ENCODE measurements around the gene STK39. TPM values are rescaled to one million over a fixed set of nuclear protein-coding genes. Genes with fewer than 3 reads are reported as not detected.

Gene STK39
- total RNA-seq, 1 experiment from 2014 or later = 22.1 TPM

DNA sequence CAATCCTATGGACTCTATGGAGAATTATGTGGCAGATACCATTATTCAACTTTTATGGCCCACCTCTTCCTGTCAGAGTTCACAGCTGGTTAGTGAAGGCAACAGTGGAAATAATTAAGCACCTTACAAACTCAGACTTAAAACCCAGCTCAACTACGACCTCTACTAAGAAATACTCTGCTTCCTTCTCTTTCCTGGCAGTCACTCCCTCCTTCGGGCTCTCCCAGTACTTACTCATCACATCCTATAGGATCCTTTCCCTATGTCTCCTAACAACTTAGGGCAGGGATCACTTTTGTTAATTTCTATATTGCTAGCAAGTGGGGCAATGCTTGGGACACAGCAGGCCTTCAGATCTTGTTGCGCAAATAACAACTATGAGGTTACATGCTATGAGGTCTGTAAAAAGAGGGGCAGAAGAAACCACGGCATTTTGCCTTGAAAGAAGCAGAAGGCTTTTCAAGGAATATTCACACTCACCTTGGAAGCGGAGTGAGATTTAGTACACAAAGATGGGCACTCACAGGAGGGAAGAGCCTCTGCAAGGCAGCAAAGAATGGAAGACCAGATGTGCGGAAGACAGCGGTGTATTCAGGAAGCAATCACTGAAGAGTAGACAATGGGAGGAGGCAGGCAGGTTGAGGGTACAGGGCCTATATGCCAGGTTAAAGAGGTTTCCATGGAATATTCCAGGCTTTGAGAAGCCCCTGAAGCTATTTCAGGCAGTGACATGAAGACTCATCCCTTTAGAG, 2.1 kb downstream of the STK39 start:
- H3K9ac ChIP-seq (ENCODE audit: extremely low read depth, insufficient read length, low read length) = no peak overlapping the region
- no peak overlapping the region for H2BK15ac ChIP-seq (ENCODE audit: low read depth, low read length)
- no peak overlapping the region for H2BK12ac ChIP-seq (ENCODE audit: insufficient read length, low read depth, low read length)
- TF ChIP-seq, protein P1, sequence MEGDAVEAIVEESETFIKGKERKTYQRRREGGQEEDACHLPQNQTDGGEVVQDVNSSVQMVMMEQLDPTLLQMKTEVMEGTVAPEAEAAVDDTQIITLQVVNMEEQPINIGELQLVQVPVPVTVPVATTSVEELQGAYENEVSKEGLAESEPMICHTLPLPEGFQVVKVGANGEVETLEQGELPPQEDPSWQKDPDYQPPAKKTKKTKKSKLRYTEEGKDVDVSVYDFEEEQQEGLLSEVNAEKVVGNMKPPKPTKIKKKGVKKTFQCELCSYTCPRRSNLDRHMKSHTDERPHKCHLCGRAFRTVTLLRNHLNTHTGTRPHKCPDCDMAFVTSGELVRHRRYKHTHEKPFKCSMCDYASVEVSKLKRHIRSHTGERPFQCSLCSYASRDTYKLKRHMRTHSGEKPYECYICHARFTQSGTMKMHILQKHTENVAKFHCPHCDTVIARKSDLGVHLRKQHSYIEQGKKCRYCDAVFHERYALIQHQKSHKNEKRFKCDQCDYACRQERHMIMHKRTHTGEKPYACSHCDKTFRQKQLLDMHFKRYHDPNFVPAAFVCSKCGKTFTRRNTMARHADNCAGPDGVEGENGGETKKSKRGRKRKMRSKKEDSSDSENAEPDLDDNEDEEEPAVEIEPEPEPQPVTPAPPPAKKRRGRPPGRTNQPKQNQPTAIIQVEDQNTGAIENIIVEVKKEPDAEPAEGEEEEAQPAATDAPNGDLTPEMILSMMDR (conservative IDR thresholded peaks at IDR 0.05) = no peak
- H3K23me2 ChIP-seq (ENCODE audit: insufficient read length, low read depth, low read length, poor library complexity, severe bottlenecking) = peaks cover 4% of the 10 kb centered on the region
- DNase-seq = no peak
- H3K79me1 ChIP-seq (ENCODE audit: insufficient read depth, low read depth, low read length, poor library complexity, severe bottlenecking) = no peaks in the 10 kb centered on the region
- no peak overlapping the region for H3K4ac ChIP-seq (ENCODE audit: low read depth, low read length)
- peak overlapping the region; percentile 21 to 39; a peak in 4 of 5 replicates for H3K4me3 Mint-ChIP-seq
- H3K27me3 ChIP-seq (ENCODE audit: insufficient read depth, low read length) = no peaks in the 10 kb centered on the region
- no peaks in the 10 kb centered on the region for H3K79me2 ChIP-seq (ENCODE audit: insufficient read depth, low read length)
- no peak overlapping the region for H2AK5ac ChIP-seq (ENCODE audit: insufficient read length, low read length)
- H3K9me3 Mint-ChIP-seq = no peaks in the 10 kb centered on the region
- H4K5ac ChIP-seq (ENCODE audit: insufficient read length, low read depth, low read length) = no peak overlapping the region
- H3K4me1 Mint-ChIP-seq = peaks cover 36 to 44% of the 10 kb centered on the region in 2 experiments
- no peak overlapping the region for H3T11ph ChIP-seq (ENCODE audit: low read length)
- H4K20me1 ChIP-seq (ENCODE audit: control insufficient read depth, insufficient read depth, insufficient read length) = no peaks in the 10 kb centered on the region
- no peak overlapping the region for H2BK120ac ChIP-seq (ENCODE audit: low read depth, low read length, poor library complexity, severe bottlenecking)
- WGBS (ENCODE audit: extremely low coverage, insufficient read length, low lambda C conversion rate) = no CpG with 5 or more reads among the region's 7 CpGs
- no peak overlapping the region for H3K27ac ChIP-seq (ENCODE audit: insufficient read length, low read depth, low read length)
- H4K8ac ChIP-seq (replicated peaks; ENCODE audit: insufficient read length, low read depth, low read length) = no peak overlapping the region
- H3K9me3 ChIP-seq (ENCODE audit: control insufficient read depth, low read depth, low read length) = no peaks in the 10 kb centered on the region
- no peak overlapping the region for H3K14ac ChIP-seq (ENCODE audit: insufficient read depth, low read length)
- no peak overlapping the region for H3K18ac ChIP-seq (ENCODE audit: insufficient read length, low read depth, low read length)
- H3K36me3 Mint-ChIP-seq (ENCODE audit: insufficient read depth in 1 of 3, low read depth in 3 of 3) = no peaks in the 10 kb centered on the region; a peak in 1 of 7 replicates
- no peak overlapping the region for H3K27ac Mint-ChIP-seq
- H2BK20ac ChIP-seq (ENCODE audit: low read depth, low read length, poor library complexity, severe bottlenecking) = no peak overlapping the region
- H3K4me2 ChIP-seq (ENCODE audit: insufficient read depth, insufficient read length, low read length) = no peak overlapping the region
- peaks cover 8% of the 10 kb centered on the region; the same call in 1 of the 2 replicates for H3K4me1 ChIP-seq (ENCODE audit: insufficient read depth, low read length)
- no peak overlapping the region for H3K23ac ChIP-seq (ENCODE audit: insufficient read length, low read depth, low read length)
- H2BK5ac ChIP-seq (ENCODE audit: insufficient read length, low read length) = no peak overlapping the region
- H4K91ac ChIP-seq (ENCODE audit: insufficient read length, low read depth, low read length) = no peak overlapping the region
- H3K27me3 Mint-ChIP-seq (ENCODE audit: low read depth) = peaks cover 6% of the 10 kb centered on the region
- H2AFZ ChIP-seq (ENCODE audit: low read length) = no peak overlapping the region
- H3K56ac ChIP-seq (ENCODE audit: insufficient read length, low read depth, low read length) = no peak overlapping the region
